Testis (tissue), 3 donors: Measurements from ENCODE around the gene CFAP43. TPM values are rescaled to one million over a fixed set of nuclear protein-coding genes. Genes with fewer than 3 reads are reported as not detected.
"Not testable (repeated sequence)": the region's sequence is repeated elsewhere in the genome, so short reads cannot be mapped to it uniquely, and the experiment has no call there.

Experiments
- DNase-seq: peaks from one replicate; pipeline ENCODE4 v3.0.0-alpha.2; 2019
- H3K27ac ChIP-seq, 2 donors: fragments of 200-600 bp; sonication (generic); one replicate each; pipeline ENCODE4 v1.5.1; 2019
- H3K27me3 ChIP-seq: fragments of 200-600 bp; sonication (generic); one replicate; pipeline ENCODE4 v1.5.1; 2019
- H3K36me3 ChIP-seq: fragments of 200-600 bp; sonication (generic); one replicate; pipeline ENCODE4 v1.5.1; 2017; ENCODE audit warnings: low read depth; ENCODE audit errors: missing control alignments
- H3K4me1 ChIP-seq: fragments of 200-600 bp; sonication (generic); one replicate; pipeline ENCODE4 v1.5.1; 2019
- H3K4me3 ChIP-seq, 2 donors: fragments of 200-600 bp; sonication (generic); one replicate each; pipeline ENCODE4 v1.5.1; 2017 to 2019
- H3K9me3 ChIP-seq: fragments of 200-600 bp; sonication (generic); one replicate; pipeline ENCODE4 v1.5.1; 2017
- POLR2A ChIP-seq: fragments of 450-650 bp; IDR thresholded peaks from one replicate; pipeline ENCODE4 v1.6.1; 2017; ENCODE audit warnings: antibody characterized with exemption, mild to moderate bottlenecking, moderate library complexity
- WGBS, 2 donors: methylation state at CpG; one replicate each; pipeline ENCODE4 v1.1.5; 2018; 5-methylcytosine and 5-hydroxymethylcytosine counted together
- intact Hi-C: fragments of 100-400 bp; cut with DNase I; formaldehyde crosslinking; loops from one replicate; pipeline ENCODE4 v1.15.1; 2023; ENCODE audit warnings: low total_unique reads
- polyA plus RNA-seq: library from polyadenylated mRNA; stranded (reverse); fragments of 350-450 nt; fragmentation: Illumina TruSeq; extraction: RNeasy Lipid Tissue Mini Kit (QIAGEN cat#74804); gene quantifications from one replicate; pipeline ENCODE4 v1.2.3, GENCODE V29; 2014; ENCODE audit warnings: low read depth, low replicate concordance; ENCODE audit not compliant: insufficient read depth
- total RNA-seq, 2 donors: library from RNA; depleted of rRNA; stranded (reverse); fragments of >200 nt; gene quantifications; one replicate each; pipeline ENCODE4 v1.2.3, GENCODE V29; 2016
- TF ChIP-seq, protein P1 (sequence below), 3 experiments: fragments of 450-650 bp in 2 of 3; fragments of 200-600 bp in 1 of 3; sonication (generic) in 1 of 3; IDR thresholded peaks; one replicate each; pipeline ENCODE4 v1.5.1; 2016 to 2019; ENCODE audit warnings: antibody characterized with exemption in 3 of 3, mild to moderate bottlenecking in 2 of 3, moderate library complexity in 1 of 3

Gene CFAP43
- total and polyA plus RNA-seq, 3 donors from 2014 or later = 37.8 to 72.8 (median 60.7) TPM

DNA sequence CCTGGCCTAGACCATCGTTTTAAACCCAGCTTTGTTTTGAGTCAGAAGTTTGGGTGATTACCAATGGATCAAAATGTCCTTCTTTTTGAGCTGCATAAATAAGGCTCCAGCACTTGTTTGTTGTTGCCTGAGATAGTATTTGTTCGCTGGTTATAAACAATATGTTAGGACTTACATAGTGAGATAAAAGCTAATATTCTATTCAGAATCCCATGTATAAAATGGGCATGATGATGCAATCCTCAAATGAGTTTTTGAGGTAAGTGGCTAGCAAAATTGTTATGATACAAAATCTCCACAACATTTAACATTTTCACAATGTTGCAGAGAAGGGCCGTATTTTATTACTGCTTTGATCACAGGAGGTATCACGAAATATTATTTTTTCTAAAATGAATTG lies 48.5 kb downstream of the CFAP43 start:
- intact Hi-C loops = no loop called here
- 84 to 87% methylated on average over 4 of the region's 4 CpGs for WGBS, 2 donors

DNA sequence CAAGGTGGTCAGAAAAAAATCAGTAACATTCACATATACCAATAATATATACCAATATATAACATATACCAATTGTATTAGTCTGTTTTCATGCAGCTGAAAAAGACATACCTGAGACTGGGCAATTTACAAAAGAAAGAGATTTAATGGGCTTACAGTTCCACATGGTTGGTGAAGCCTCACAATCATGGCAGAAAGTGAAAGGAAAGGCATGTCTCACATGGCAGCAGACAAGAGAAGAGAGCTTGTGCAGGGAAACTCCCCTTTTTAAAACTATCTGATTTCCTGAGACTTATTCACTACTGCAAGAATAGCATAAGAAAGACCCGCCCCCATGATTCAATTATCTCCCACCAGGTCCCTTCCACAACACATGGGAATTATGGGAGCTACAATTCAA lies 58.0 kb downstream of the CFAP43 start:
- intact Hi-C loops, H3K36me3 ChIP-seq: not testable (repeated sequence)
- 73 to 90% methylated on average over 1 of the region's 1 CpG for WGBS, 2 donors

More for the DNA sequence above, 48.5 kb downstream of the CFAP43 start:
- Histone ChIP-seq H3K27me3 (no peaks in the 10 kb centered on the region), H3K27ac (no peak overlapping the region), H3K36me3 (no peaks in the 10 kb centered on the region), H3K9me3 (no peaks in the 10 kb centered on the region), H3K4me1 (no peaks in the 10 kb centered on the region), H3K4me3 (no peak overlapping the region)
- DNase-seq = no peak
- TF ChIP-seq, protein P1, sequence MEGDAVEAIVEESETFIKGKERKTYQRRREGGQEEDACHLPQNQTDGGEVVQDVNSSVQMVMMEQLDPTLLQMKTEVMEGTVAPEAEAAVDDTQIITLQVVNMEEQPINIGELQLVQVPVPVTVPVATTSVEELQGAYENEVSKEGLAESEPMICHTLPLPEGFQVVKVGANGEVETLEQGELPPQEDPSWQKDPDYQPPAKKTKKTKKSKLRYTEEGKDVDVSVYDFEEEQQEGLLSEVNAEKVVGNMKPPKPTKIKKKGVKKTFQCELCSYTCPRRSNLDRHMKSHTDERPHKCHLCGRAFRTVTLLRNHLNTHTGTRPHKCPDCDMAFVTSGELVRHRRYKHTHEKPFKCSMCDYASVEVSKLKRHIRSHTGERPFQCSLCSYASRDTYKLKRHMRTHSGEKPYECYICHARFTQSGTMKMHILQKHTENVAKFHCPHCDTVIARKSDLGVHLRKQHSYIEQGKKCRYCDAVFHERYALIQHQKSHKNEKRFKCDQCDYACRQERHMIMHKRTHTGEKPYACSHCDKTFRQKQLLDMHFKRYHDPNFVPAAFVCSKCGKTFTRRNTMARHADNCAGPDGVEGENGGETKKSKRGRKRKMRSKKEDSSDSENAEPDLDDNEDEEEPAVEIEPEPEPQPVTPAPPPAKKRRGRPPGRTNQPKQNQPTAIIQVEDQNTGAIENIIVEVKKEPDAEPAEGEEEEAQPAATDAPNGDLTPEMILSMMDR (IDR thresholded peaks at IDR 0.05) = no peak
- TF ChIP-seq POLR2A = no peak

DNA sequence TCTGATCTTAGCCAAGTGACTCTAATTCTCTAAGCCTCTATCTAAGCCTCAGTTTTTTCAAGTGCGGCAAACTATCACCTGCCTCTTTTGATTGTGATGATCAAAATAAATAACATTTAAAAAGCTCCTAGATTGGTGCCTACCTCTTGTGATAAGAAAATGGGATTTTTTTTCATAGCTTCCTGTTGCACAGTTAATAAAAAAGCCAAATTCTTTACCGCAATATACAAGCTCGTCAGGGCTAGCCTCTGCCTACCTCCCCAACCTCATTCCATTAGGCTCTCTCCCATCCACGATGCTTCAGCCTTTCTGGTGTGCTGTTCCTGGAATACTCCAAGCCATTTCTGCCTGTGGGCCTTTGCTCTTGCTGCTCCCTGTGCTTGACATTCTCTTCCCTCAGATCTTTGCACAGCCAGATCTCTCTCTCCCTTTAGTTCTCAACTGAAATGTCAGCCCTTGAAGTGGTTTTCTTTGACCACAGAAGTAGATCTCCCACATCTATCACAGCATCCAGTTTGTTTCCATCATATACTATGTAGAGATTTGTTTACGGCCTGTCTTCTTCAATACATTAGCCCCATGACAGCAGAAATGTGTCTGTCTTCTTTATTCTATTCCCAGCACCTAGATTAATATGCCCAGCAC lies 61.4 kb downstream of the CFAP43 start:
- 86 to 93% methylated on average over 5 of the region's 5 CpGs for WGBS, 2 donors
- Histone ChIP-seq H3K9me3 (no peaks in the 10 kb centered on the region), H3K4me3 (no peak overlapping the region), H3K4me1 (no peaks in the 10 kb centered on the region), H3K36me3 (no peaks in the 10 kb centered on the region), H3K27me3 (no peaks in the 10 kb centered on the region), H3K27ac (no peak overlapping the region)
- intact Hi-C loops = no loop called here
- no peak for TF ChIP-seq POLR2A
- TF ChIP-seq, protein P1 (IDR thresholded peaks at IDR 0.05) = no peak
- DNase-seq = no peak

More for the DNA sequence above, 58.0 kb downstream of the CFAP43 start:
- H3K4me3 ChIP-seq, H3K9me3 ChIP-seq, H3K27ac ChIP-seq, DNase-seq, H3K4me1 ChIP-seq, H3K27me3 ChIP-seq: not testable (repeated sequence)

DNA sequence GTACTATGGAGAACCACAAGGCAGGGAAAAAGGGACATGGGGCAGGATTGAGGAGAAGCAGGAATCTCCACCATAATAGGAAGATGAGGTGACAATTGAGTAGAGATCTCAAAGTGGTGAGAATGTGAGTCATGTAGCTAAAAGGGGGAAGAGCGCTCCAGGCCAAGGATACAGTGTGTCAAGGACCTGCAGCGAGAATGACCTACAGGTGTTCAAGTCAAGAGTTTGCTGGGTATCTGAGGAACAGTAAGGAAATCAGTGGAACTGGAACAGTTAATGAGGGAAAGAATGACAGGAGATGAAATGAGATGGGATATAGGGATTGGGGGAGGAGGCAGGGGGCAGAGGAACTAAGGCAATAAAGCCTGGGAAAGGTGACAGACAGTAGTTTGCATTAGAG lies 76.6 kb downstream of the CFAP43 start:
- no peaks in the 10 kb centered on the region for H3K4me1 ChIP-seq
- H3K27me3 ChIP-seq = no peaks in the 10 kb centered on the region
- H3K9me3 ChIP-seq = no peaks in the 10 kb centered on the region
- H3K27ac ChIP-seq = no peak overlapping the region
- intact Hi-C loops = no loop called here
- DNase-seq = no peak
- 83 to 89% methylated on average over 2 of the region's 2 CpGs for WGBS, 2 donors
- H3K4me3 ChIP-seq = no peak overlapping the region
- TF ChIP-seq POLR2A = no peak
- TF ChIP-seq, protein P1 (IDR thresholded peaks at IDR 0.05) = no peak
- H3K36me3 ChIP-seq = no peaks in the 10 kb centered on the region

DNA sequence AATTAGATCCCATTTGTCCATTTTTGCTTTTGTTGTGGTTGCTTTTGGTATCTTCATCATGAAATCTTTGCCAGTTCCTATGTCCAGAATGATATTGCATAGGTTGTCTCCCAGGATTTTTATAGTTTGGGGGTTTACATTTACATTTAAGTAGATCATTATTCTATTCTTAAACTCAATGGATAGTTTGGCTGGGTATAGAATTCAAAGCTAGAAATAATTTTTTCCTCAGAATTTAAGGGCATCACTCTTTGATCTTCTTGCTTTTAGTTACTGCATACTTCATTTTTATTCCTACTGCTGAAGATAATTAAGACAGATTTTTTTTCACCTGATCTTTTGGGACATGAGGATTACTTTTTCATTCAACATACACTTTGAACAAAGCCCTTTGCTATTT lies 80.4 kb downstream of the CFAP43 start:
- no peak overlapping the region for H3K27ac ChIP-seq
- H3K9me3 ChIP-seq = no peaks in the 10 kb centered on the region
- H3K4me3 ChIP-seq = no peak overlapping the region
- no peak for TF ChIP-seq POLR2A
- TF ChIP-seq, protein P1 (IDR thresholded peaks at IDR 0.05) = no peak
- no peaks in the 10 kb centered on the region for H3K4me1 ChIP-seq
- no peaks in the 10 kb centered on the region for H3K27me3 ChIP-seq
- no peaks in the 10 kb centered on the region for H3K36me3 ChIP-seq
- DNase-seq = no peak
- intact Hi-C loops = no loop called here
